ENCODE results near the gene NAT14.

- no peak for TF ChIP-seq POLR2AphosphoS5 (IDR thresholded peaks at IDR 0.05; ENCODE audit: insufficient read depth in 1 of 2, low read depth in 1 of 2)
- no peak for TF ChIP-seq CTCF (IDR thresholded peaks at IDR 0.05)
- no peak for TF ChIP-seq POLR2A (IDR thresholded peaks at IDR 0.05)
Measured at GRCh38 chr19:55437410-55437809, 47.6 kb upstream of the NAT14 start.
